Lung (tissue), 12 donors: ENCODE measurements around the gene RELA. TPM values are rescaled to one million over a fixed set of nuclear protein-coding genes. Genes with fewer than 3 reads are reported as not detected.

ENCODE experiments used
- ATAC-seq: fragments of 200-7000 bp; cut with Tn5 transposase; one replicate; pipeline ENCODE4 v1.9.1; 2020; ENCODE audit warnings: moderate number of reproducible peaks; ENCODE audit not compliant: insufficient read depth, low FRiP score
- DNase-seq, 3 donors: peaks; one replicate each; pipeline ENCODE4 v3.0.0-alpha.2; 2013 to 2017
- H3K27ac ChIP-seq, 2 donors: one replicate each; pipeline ENCODE4 v1.5.1; 2013; ENCODE audit warnings: mild to moderate bottlenecking in 2 of 2, moderate library complexity in 2 of 2, control low read depth in 1 of 2, inconsistent platforms in 1 of 2, low read depth in 1 of 2, low read length in 1 of 2
- H3K27me3 ChIP-seq, 3 donors: one replicate each; pipeline ENCODE4 v1.5.1; 2013; ENCODE audit warnings: low read length in 2 of 3; ENCODE audit not compliant: control insufficient read depth in 3 of 3, insufficient read depth in 3 of 3
- H3K36me3 ChIP-seq, 4 donors: one replicate each; pipeline ENCODE4 v1.5.1; 2013; ENCODE audit warnings: low read length in 4 of 4, mild to moderate bottlenecking in 1 of 4, moderate library complexity in 1 of 4; ENCODE audit not compliant: control insufficient read depth in 4 of 4, insufficient read depth in 4 of 4
- H3K4me1 ChIP-seq, 5 donors: one replicate each; pipeline ENCODE4 v1.5.1; 2013; ENCODE audit warnings: low read length in 5 of 5, mild to moderate bottlenecking in 2 of 5, moderate library complexity in 1 of 5; ENCODE audit not compliant: control insufficient read depth in 5 of 5, insufficient read depth in 5 of 5
- H3K4me3 ChIP-seq: one replicate; pipeline ENCODE4 v1.5.1; 2013; ENCODE audit warnings: mild to moderate bottlenecking, control low read depth, moderate library complexity
- H3K9ac ChIP-seq, 2 donors: one replicate each; pipeline ENCODE4 v1.5.1; 2013; ENCODE audit warnings: low read length in 2 of 2, control low read depth in 1 of 2; ENCODE audit not compliant: insufficient read depth in 1 of 2
- H3K9me3 ChIP-seq, 4 donors: one replicate each; pipeline ENCODE4 v1.5.1; 2013; ENCODE audit warnings: low read length in 3 of 4, mild to moderate bottlenecking in 1 of 4, moderate library complexity in 1 of 4; ENCODE audit not compliant: control insufficient read depth in 4 of 4, insufficient read depth in 3 of 4
- WGBS, 2 donors: extraction: QIAGEN DNeasy Blood & Tissue Kit; methylation state at CpG; one replicate each; pipeline ENCODE4 v1.1.7; 2013; 5-methylcytosine and 5-hydroxymethylcytosine counted together
- polyA plus RNA-seq, 2 donors: library from polyadenylated mRNA; stranded (reverse); fragments of 200-250 nt; gene quantifications; one replicate each; pipeline ENCODE4 v1.2.1, GENCODE V29; 2013
- total RNA-seq, 2 donors: library from RNA; depleted of rRNA in 1 of 2; stranded (reverse); fragments of >200 nt in 1 of 2; gene quantifications; one replicate each; pipeline ENCODE4 v1.2.1, GENCODE V29; 2014 to 2021
- TF ChIP-seq, protein P1 (sequence below): IDR thresholded peaks from 2 replicates; pipeline ENCODE4 v1.5.1; 2012; ENCODE audit warnings: mild to moderate bottlenecking; ENCODE audit errors: control extremely low read depth, extremely low read depth
- donor health status: control.
- donor health status: control.
- donor health status: Bipolar disorder and iron deficiency.
- donor health status: healthy.
- donor health status: DM: yes; HTN: yes; CAD: no.

The RELA gene
- total and polyA plus RNA-seq, 4 donors: 34.8 to 72.6 (median 58.0) TPM

DNA sequence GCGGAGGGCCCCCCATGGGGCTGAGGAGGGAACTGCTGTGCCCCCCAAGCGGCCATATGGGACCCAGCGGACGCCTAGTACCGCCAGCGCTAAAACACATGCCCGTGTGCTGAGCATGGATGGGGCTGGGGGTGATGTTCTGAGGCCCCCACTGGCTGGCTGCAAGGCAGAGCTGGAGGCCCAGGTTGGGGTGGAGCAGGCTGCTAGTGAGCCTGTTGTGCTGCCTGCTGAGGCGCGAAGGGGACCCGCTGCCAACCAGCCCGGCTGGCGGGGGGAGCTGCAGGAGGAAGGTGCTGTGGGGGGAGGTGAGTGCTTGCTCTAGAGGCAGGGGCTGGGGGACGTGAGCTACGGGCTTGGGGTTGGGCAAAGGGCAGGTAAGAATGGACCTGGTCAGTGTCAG is 44.0 kb downstream of the RELA start:
- H3K9ac ChIP-seq: no peak overlapping the region
- no peak for ATAC-seq
- TF ChIP-seq, protein P1, sequence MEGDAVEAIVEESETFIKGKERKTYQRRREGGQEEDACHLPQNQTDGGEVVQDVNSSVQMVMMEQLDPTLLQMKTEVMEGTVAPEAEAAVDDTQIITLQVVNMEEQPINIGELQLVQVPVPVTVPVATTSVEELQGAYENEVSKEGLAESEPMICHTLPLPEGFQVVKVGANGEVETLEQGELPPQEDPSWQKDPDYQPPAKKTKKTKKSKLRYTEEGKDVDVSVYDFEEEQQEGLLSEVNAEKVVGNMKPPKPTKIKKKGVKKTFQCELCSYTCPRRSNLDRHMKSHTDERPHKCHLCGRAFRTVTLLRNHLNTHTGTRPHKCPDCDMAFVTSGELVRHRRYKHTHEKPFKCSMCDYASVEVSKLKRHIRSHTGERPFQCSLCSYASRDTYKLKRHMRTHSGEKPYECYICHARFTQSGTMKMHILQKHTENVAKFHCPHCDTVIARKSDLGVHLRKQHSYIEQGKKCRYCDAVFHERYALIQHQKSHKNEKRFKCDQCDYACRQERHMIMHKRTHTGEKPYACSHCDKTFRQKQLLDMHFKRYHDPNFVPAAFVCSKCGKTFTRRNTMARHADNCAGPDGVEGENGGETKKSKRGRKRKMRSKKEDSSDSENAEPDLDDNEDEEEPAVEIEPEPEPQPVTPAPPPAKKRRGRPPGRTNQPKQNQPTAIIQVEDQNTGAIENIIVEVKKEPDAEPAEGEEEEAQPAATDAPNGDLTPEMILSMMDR: no peak
- H3K4me1 ChIP-seq: peaks cover 0 to 9% (median 6%) of the 10 kb centered on the region in 5 donors
- no peak for DNase-seq
- no peaks in the 10 kb centered on the region for H3K27me3 ChIP-seq
- H3K4me3 ChIP-seq: no peak overlapping the region
- H3K36me3 ChIP-seq: peaks cover 0 to 52% (median 21%) of the 10 kb centered on the region in 4 donors
- no peak overlapping the region for H3K27ac ChIP-seq
- H3K9me3 ChIP-seq: no peaks in the 10 kb centered on the region
- WGBS, 2 donors: 95 to 98% methylated on average over 14 of the region's 14 CpGs

DNA sequence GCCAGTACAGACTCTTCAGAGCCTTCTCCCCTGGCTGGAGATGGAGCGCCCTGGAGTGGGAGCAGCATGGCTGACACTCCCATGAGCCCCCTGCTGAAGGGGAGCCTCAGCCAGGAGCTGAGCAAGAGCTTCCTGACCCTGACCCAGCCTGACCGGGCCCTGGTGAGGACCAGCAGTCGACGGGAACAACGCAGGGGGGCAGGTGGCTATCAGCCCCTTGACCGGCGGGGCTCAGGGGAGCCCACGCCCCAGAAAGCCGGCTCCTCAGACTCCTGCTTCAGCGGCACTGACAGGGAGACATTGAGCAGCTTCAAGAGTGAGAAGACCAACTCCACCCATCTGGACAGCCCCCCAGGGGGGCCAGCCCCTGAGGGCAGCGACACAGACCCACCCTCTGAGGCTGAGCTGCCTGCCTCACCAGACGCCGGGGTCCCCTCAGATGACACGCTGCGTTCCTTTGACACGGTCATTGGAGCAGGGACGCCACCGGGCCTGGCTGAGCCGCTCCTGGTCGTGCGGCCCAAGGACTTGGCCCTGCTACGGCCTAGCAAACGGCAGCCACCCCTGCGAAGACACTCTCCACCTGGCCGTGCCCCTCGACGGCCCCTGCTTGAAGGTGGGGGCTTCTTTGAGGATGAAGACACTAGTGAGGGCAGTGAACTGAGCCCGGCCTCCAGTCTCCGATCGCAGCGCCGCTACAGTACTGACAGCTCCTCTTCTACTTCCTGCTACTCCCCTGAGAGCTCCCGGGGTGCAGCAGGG is 44.5 kb downstream of the RELA start:
- TF ChIP-seq, protein P1: no peak
- H3K9me3 ChIP-seq: no peaks in the 10 kb centered on the region
- DNase-seq: no peak
- no peak overlapping the region for H3K4me3 ChIP-seq
- H3K36me3 ChIP-seq: peaks cover 0 to 46% (median 21%) of the 10 kb centered on the region in 4 donors
- no peaks in the 10 kb centered on the region for H3K27me3 ChIP-seq
- ATAC-seq: no peak
- H3K4me1 ChIP-seq: peaks cover 0 to 11% (median 6%) of the 10 kb centered on the region in 5 donors
- WGBS, 2 donors: 95 to 97% methylated on average over 31 to 33 of the region's 33 CpGs
- H3K27ac ChIP-seq: no peak overlapping the region
- H3K9ac ChIP-seq: no peak overlapping the region

DNA sequence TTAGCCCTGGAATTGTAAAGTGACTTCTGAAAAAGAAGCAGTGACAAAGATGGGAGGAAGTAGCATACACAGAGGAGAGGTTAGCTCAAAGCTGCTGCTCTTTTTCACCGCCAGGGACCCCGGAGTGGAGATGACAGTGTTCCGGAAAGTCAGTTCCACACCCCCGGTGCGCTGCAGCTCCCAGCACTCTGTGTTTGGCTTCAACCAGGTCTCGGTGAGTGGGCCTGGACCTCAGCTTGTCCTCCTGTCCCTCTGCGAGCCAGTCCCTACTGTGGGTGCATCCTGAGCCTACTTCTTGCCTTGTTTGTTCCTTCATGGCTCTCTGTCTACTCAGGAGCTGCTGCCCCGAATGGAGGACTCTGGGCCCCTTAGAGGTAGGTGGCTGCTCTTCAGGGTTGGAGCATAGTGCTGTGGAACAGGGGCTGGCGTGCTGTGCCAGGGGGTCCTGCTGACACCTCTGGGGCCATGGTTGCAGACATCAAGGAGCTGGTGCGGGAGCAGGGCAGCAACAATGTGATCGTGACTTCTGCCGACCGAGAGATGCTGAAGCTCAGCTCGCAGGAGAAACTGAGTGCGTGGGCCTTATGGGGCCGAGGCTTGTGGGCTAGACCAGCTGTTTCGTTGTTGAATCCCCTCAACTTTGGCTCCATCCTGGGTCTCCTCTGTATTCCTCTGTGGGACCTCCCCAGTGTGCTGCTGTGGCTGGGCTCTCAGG is 45.4 kb downstream of the RELA start:
- WGBS, 2 donors: 93 to 94% methylated on average over 17 of the region's 17 CpGs
- peaks cover 0 to 46% (median 23%) of the 10 kb centered on the region in 4 donors for H3K36me3 ChIP-seq
- H3K4me3 ChIP-seq: no peak overlapping the region
- no peak overlapping the region for H3K27ac ChIP-seq
- no peak for ATAC-seq
- H3K9ac ChIP-seq: no peak overlapping the region
- H3K27me3 ChIP-seq: no peaks in the 10 kb centered on the region
- DNase-seq: no peak
- H3K4me1 ChIP-seq: peaks cover 0 to 20% (median 9%) of the 10 kb centered on the region in 5 donors
- TF ChIP-seq, protein P1: no peak
- no peaks in the 10 kb centered on the region for H3K9me3 ChIP-seq
